Heart left ventricle (tissue), 16 donors: ENCODE data around the gene ZNF281. TPM values are rescaled to one million over a fixed set of nuclear protein-coding genes. Genes with fewer than 3 reads are reported as not detected.

Experiments
- ATAC-seq, 4 donors: fragments of 200-7000 bp; cut with Tn5 transposase; one replicate each; pipeline ENCODE4 v1.9.1; 2020 to 2022; ENCODE audit warnings: moderate library complexity in 4 of 4, mild to moderate bottlenecking in 3 of 4, moderate number of reproducible peaks in 1 of 4
- DNase-seq, 5 donors: peaks; one replicate each; pipeline ENCODE4 v3.0.0-alpha.2; 2020
- H3K27ac ChIP-seq, 12 donors: fragments of 200-600 bp; sonication (generic) in 4 of 12; one replicate each; pipeline versions ENCODE4 v1.5.0 to v1.8.0; 2016 to 2022; ENCODE audit warnings: mild to moderate bottlenecking in 2 of 12
- H3K27me3 ChIP-seq, 9 donors: fragments of 200-600 bp; sonication (generic) in 2 of 9; one replicate each; pipeline versions ENCODE4 v1.5.1 to v1.8.0; 2016 to 2022; ENCODE audit warnings: mild to moderate bottlenecking in 3 of 9
- H3K36me3 ChIP-seq, 9 donors: fragments of 200-600 bp; sonication (generic) in 2 of 9; one replicate each; pipeline versions ENCODE4 v1.5.0 to v1.8.0; 2018 to 2022; ENCODE audit warnings: mild to moderate bottlenecking in 2 of 9
- H3K4me1 ChIP-seq, 12 donors: fragments of 200-600 bp; sonication (generic) in 4 of 12; one replicate each; pipeline versions ENCODE4 v1.5.0 to v1.8.0; 2016 to 2022; ENCODE audit warnings: mild to moderate bottlenecking in 3 of 12
- H3K4me3 ChIP-seq, 12 donors: fragments of 200-600 bp; sonication (generic) in 4 of 12; one replicate each; pipeline versions ENCODE4 v1.5.0 to v1.8.0; 2017 to 2022; ENCODE audit warnings: mild to moderate bottlenecking in 9 of 12, moderate library complexity in 4 of 12
- H3K9me3 ChIP-seq, 12 donors: fragments of 200-600 bp; sonication (generic) in 4 of 12; one replicate each; pipeline versions ENCODE4 v1.5.0 to v1.8.0; 2016 to 2022; ENCODE audit warnings: mild to moderate bottlenecking in 1 of 12
- POLR2A ChIP-seq, 2 donors: fragments of 450-650 bp; IDR thresholded peaks; one replicate each; pipeline ENCODE4 v1.6.1; 2017; ENCODE audit warnings: antibody characterized with exemption in 2 of 2, mild to moderate bottlenecking in 2 of 2, moderate library complexity in 2 of 2
- WGBS, 4 donors: extraction: QIAGEN DNeasy Blood & Tissue Kit in 2 of 4; methylation state at CpG; one replicate each; pipeline versions ENCODE4 v1.1.5 to v1.1.7; 2013 to 2018; 5-methylcytosine and 5-hydroxymethylcytosine counted together
- intact Hi-C, 10 donors: fragments of 100-400 bp; cut with DNase I; formaldehyde crosslinking; loops; one replicate each; pipeline versions ENCODE4 v1.11.1 to v1.14.2; 2022
- polyA plus RNA-seq, 2 donors: library from polyadenylated mRNA; stranded (reverse); fragments of 200-250 nt; gene quantifications; one replicate each; pipeline ENCODE4 v1.2.3, GENCODE V29; 2013
- total RNA-seq, 9 donors: library from RNA; depleted of rRNA in 2 of 9; stranded (reverse); fragments of >200 nt in 2 of 9; fragmentation: NEBNext Ultra II Directional in 3 of 9; extraction: Animal tissue kit (Norgen Biotek cat#: 25700) in 3 of 9; gene quantifications; one replicate each; pipeline versions ENCODE4 v1.1.0 to v1.2.4, GENCODE V29; 2016 to 2023
- TF ChIP-seq, protein P1 (sequence below), 12 donors: fragments of 200-600 bp; sonication (generic) in 4 of 12; IDR thresholded peaks; one replicate each; pipeline versions ENCODE4 v1.5.0 to v1.8.0; 2018 to 2022; ENCODE audit warnings: antibody characterized with exemption in 12 of 12, mild to moderate bottlenecking in 5 of 12
- donor health status: ischemic (EF 13 %, LVEDD 7.1; RV severe dilation, severe dysfunction).
- donor health status: healthy with polysubstance abuse.
- donor health status: DM: no; HTN: yes; CAD: no.
- donor health status: DM: no; HTN: no; CAD: no.
- donor health status: ischemic (EF 25% LVEDD 6.9; RV normal size, moderate dysfunction).
- donor health status: ischemic (EF 25% LVEDD 5.7; RV mildly dilated, moderate dysfunction).
- donor health status: healthy.
- donor health status: DM: yes; HTN: yes; CAD: no.
- donor health status: ischemic (EF 35%, LVEDD 5.7; RV mildly dilated, moderate dysfunction).
- donor health status: nonischemic (EF 11% LVEDD 7.7; RV severe dilation, severe dysfunction).
- donor health status: DM: yes; HTN: yes; CAD: no.
- donor health status: PGD.
- donor health status: ischemic (EF 29% LVEDD 5.4; RV normal size, mild dysfunction).
- donor health status: nonischemic (EF 23%, LVEDD 6.1; RV moderate dilation, normal function).

The ZNF281 gene
- total and polyA plus RNA-seq, 11 donors: 3.1 to 10.6 (median 8.8) TPM

DNA sequence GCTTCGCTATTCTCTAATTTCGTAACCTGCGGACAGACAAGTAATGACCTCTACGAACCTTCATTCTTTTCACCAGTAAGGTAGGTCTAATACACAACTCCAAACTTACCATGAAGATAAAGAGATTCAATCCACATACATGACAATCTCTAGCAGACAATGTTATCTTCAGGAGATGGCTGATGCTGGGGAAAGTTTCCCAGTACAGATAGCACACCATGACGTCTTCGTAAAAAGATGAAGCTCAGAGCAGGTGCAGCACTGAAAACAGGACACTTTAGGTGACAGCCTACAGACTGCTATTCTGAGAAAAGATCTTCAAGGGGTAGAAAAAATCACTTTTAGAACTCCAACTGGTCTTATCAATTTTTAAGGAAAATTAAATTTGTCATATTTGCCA lies 41.3 kb downstream of the ZNF281 start:
- intact Hi-C loops: no loop called here
- no peaks in the 10 kb centered on the region for H3K36me3 ChIP-seq
- DNase-seq: no peak
- peak overlapping the region in 4 of 12 donors; percentile 17 to 55 (median 24) for H3K27ac ChIP-seq
- peak in 2 of 4 donors; percentile 33 to 47 for ATAC-seq
- H3K27me3 ChIP-seq: no peaks in the 10 kb centered on the region
- 71 to 80% (median 73%) methylated on average over 6 of the region's 6 CpGs for WGBS, 4 donors
- TF ChIP-seq, protein P1, sequence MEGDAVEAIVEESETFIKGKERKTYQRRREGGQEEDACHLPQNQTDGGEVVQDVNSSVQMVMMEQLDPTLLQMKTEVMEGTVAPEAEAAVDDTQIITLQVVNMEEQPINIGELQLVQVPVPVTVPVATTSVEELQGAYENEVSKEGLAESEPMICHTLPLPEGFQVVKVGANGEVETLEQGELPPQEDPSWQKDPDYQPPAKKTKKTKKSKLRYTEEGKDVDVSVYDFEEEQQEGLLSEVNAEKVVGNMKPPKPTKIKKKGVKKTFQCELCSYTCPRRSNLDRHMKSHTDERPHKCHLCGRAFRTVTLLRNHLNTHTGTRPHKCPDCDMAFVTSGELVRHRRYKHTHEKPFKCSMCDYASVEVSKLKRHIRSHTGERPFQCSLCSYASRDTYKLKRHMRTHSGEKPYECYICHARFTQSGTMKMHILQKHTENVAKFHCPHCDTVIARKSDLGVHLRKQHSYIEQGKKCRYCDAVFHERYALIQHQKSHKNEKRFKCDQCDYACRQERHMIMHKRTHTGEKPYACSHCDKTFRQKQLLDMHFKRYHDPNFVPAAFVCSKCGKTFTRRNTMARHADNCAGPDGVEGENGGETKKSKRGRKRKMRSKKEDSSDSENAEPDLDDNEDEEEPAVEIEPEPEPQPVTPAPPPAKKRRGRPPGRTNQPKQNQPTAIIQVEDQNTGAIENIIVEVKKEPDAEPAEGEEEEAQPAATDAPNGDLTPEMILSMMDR (IDR thresholded peaks at IDR 0.05): no peak
- TF ChIP-seq POLR2A (IDR thresholded peaks at IDR 0.05): no peak
- H3K4me1 ChIP-seq: peaks cover 0 to 24% (median 0%) of the 10 kb centered on the region in 12 donors
- H3K9me3 ChIP-seq: no peaks in the 10 kb centered on the region
- no peak overlapping the region for H3K4me3 ChIP-seq

DNA sequence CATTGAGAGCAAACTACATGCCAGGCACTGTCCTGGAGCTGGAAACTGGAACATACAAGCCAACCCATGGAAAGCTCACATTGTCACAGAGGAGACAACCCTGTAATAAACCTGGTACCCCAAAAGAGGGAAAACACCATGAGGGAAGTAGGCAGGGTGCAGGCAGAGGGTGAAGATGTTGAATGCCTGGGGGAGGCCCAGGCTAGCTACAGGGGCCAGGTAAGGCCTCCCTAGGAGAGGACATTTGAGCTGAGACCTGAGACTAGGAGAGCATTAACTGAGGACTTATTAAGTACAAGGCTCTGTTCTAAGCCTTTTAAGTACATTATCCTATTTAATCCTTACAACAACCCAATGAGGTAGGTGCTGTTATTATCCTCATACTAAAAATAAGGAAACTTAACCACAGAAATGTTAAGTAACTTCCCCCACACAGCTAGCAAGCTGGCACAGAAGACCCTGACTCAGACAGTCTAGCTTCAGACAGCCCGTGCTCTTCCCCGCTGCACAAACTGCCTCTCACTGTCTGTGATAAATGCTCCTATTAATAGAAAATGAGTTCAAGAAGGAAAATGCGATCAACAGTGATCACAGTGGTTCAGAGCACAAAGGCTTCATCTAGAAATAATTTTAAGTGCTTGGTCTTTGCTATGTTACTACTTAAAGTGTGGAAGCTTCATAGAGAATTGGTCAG lies 41.8 kb downstream of the ZNF281 start:
- intact Hi-C loops: no loop called here
- peaks cover 0 to 30% (median 0%) of the 10 kb centered on the region in 12 donors for H3K4me1 ChIP-seq
- H3K4me3 ChIP-seq: no peak overlapping the region
- H3K27me3 ChIP-seq: no peaks in the 10 kb centered on the region
- DNase-seq: peak in 2 of 5 donors; percentile 26 to 34
- no peaks in the 10 kb centered on the region for H3K36me3 ChIP-seq
- peak overlapping the region in 4 of 12 donors; percentile 17 to 55 (median 24) for H3K27ac ChIP-seq
- 38 to 52% (median 48%) methylated on average over 3 of the region's 3 CpGs for WGBS, 4 donors
- H3K9me3 ChIP-seq: no peaks in the 10 kb centered on the region
- TF ChIP-seq, protein P1 (IDR thresholded peaks at IDR 0.05): no peak
- no peak for TF ChIP-seq POLR2A (IDR thresholded peaks at IDR 0.05)
- ATAC-seq: peak; percentile 69 to 87 (median 81)

DNA sequence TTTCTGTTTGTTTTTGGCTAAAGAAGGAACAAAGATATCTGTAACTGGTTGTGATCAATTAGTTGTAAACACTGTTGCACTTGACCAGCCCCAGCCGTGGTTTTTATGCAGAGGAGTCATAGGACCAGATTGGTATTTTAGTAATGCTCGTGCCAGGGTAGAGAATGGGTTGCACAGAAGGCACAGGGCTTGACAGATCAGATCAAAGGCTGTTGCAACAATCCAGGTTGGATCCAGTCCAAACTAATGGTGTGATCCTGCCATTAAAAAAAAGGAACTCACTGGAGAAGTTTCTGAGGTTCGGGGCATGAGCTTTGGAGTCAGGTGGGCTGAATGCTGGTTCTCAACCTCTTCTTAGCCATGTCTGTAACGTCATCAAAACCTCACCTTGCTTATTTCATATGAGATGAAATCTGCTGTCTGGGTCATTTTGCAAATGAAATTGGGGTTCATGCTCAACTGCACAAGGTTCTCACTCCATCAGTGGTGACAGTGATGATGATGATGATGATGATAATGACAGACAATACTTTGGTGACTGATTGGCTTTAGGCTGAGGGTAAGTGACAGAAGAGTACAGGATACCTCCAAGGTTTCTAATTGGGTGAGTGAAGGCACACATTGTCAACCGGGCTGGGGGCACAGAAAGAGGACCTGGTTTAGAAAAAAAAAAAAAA lies 43.1 kb downstream of the ZNF281 start:
- Histone ChIP-seq H3K27ac (no peak overlapping the region), H3K4me3 (no peak overlapping the region), H3K9me3 (no peaks in the 10 kb centered on the region), H3K27me3 (no peaks in the 10 kb centered on the region), H3K36me3 (no peaks in the 10 kb centered on the region), H3K4me1 (peaks cover 0 to 31% (median 0%) of the 10 kb centered on the region in 12 donors)
- WGBS, 4 donors: 65 to 88% (median 78%) methylated on average over 5 of the region's 5 CpGs
- TF ChIP-seq, protein P1 (IDR thresholded peaks at IDR 0.05): no peak
- TF ChIP-seq POLR2A (IDR thresholded peaks at IDR 0.05): no peak
- ATAC-seq (no peak), DNase-seq (no peak)
- intact Hi-C loops: no loop called here

DNA sequence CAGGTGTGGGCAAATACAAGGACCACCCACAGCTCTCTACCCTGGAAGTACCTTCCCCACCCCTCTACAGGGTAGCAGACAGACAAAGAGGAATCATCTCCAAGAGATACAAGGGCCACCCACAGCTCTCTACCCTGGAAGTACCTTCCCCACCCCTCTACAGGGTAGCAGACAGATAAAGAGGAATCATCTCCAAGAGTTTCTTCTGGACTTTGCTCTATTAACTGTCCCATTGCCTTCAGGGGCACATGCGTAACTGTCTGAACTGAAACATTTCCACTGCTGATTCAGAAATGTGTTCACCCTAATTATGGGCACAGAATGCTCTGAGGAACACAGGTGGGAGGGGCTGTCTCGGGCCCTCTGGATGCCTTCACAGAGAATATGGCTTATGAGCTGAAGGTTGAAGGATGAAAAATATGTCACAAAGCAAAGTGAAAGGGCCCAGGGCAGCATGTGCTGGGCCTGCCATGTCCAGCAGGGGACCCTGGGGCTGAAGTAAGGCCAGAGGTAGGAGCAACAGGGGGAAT lies 43.9 kb downstream of the ZNF281 start:
- DNase-seq: no peak
- no peak overlapping the region for H3K27ac ChIP-seq
- no peak overlapping the region for H3K4me3 ChIP-seq
- no peaks in the 10 kb centered on the region for H3K9me3 ChIP-seq
- no peak for ATAC-seq
- intact Hi-C loops: no loop called here
- 92 to 98% (median 95%) methylated on average over 2 of the region's 2 CpGs for WGBS, 4 donors
- H3K4me1 ChIP-seq: peaks cover 0 to 31% (median 0%) of the 10 kb centered on the region in 12 donors
- TF ChIP-seq, protein P1 (IDR thresholded peaks at IDR 0.05): no peak
- TF ChIP-seq POLR2A (IDR thresholded peaks at IDR 0.05): no peak
- H3K36me3 ChIP-seq: no peaks in the 10 kb centered on the region
- H3K27me3 ChIP-seq: no peaks in the 10 kb centered on the region
